Stimulated activated CD8-positive, alpha-beta memory T cell treated with anti-CD3 and anti-CD28 coated beads, Interleukin-15, amount 100 ng/mL, for 48 hours (primary cell): ENCODE measurements around the gene INPP5F.

Experiments used
- DNase-seq, 2 donors: peaks; one replicate each; pipeline ENCODE4 v3.0.0-alpha.2; 2020; ENCODE audit warnings: low read depth in 2 of 2

The INPP5F gene, protein sequence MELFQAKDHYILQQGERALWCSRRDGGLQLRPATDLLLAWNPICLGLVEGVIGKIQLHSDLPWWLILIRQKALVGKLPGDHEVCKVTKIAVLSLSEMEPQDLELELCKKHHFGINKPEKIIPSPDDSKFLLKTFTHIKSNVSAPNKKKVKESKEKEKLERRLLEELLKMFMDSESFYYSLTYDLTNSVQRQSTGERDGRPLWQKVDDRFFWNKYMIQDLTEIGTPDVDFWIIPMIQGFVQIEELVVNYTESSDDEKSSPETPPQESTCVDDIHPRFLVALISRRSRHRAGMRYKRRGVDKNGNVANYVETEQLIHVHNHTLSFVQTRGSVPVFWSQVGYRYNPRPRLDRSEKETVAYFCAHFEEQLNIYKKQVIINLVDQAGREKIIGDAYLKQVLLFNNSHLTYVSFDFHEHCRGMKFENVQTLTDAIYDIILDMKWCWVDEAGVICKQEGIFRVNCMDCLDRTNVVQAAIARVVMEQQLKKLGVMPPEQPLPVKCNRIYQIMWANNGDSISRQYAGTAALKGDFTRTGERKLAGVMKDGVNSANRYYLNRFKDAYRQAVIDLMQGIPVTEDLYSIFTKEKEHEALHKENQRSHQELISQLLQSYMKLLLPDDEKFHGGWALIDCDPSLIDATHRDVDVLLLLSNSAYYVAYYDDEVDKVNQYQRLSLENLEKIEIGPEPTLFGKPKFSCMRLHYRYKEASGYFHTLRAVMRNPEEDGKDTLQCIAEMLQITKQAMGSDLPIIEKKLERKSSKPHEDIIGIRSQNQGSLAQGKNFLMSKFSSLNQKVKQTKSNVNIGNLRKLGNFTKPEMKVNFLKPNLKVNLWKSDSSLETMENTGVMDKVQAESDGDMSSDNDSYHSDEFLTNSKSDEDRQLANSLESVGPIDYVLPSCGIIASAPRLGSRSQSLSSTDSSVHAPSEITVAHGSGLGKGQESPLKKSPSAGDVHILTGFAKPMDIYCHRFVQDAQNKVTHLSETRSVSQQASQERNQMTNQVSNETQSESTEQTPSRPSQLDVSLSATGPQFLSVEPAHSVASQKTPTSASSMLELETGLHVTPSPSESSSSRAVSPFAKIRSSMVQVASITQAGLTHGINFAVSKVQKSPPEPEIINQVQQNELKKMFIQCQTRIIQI

GRCh38 chr10:119725828-119726675, at the start of gene INPP5F:
Gene INPP5F (plus strand): TSS chr10:119726050. CDS start chr10:119726263, 213 bp downstream.
- DNase-seq = peak; percentile 98 to 99

GRCh38 chr10:119677126-119677525, 48.7 kb upstream of the INPP5F start:
- no peak for DNase-seq

DNA sequence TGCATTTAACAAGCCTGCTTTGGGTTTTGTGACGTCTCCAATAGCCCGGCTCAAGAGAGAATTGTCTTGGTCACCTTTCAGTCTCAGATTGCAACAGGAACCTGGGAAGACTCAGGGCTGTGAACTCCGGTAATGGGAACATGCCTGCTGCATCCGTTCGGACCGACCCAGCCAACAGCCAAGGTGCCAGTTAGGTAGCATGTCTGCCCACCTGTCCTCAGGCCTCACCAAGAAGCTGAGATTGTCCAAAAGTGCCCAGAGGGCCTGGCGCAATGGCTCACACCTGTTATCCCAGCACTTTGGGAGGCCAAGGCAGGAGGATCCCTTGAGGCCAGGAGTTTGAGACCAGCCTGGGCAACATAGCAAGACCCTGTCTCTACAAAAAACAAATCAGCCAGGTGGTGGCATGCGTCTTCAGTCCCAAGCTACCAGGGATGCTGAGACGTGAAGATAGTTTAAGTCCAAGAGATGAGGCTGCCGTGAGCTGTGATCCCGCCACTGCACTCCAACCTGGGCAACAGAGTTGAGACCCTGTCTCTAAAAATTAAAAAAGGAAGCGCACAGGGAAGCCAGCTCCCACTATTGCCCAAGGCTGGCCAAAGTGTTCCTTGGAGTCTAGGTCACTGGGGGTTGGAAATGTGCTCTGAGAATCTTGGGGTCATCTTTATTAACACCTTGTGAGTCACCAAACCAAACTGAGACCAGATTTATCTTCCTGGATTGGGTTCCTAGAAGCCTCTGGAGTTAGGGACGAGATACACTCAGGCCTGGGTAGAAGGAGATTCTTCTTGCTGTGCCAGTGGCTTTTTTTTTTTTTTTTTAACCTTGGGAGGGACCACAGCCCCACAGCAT, 47.7 kb upstream of the INPP5F start:
- DNase-seq = no peak

- DNase-seq = no peak
Measured at GRCh38 chr10:119679480-119679829, 46.4 kb upstream of the INPP5F start.

GRCh38 chr10:119680050-119680449, 45.8 kb upstream of the INPP5F start:
- DNase-seq = no peak

- DNase-seq = no peak
Measured at GRCh38 chr10:119680650-119681081, 45.2 kb upstream of the INPP5F start.

- DNase-seq = peak; percentile 74
Measured at GRCh38 chr10:119686465-119687191, 39.2 kb upstream of the INPP5F start.

GRCh38 chr10:119687192-119688032, 38.4 kb upstream of the INPP5F start:
- DNase-seq = no peak

DNA sequence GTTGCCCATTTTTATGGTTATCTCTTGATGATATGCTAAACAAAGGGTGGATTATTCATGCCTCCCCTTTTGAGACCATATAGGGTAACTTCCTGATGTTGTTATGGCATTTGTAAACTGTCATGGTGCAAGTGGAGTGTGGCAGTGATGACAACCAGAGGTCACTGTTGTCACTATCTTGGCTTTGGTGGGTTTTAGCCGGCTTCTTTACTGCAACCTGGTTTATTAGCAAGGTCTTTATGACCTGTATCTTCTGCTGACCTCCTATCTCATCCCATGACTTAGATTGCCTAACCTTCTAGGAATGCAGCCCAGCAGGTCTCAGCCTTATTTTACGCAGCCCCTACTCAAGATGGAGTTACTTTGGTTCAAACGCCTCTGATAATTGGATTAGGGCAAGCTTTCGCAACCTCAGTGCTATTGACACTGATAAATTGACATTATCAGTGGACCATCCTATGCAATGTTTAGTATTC, 37.8 kb upstream of the INPP5F start:
- no peak for DNase-seq

GRCh38 chr10:119689016-119689580, 36.8 kb upstream of the INPP5F start:
- no peak for DNase-seq

DNA sequence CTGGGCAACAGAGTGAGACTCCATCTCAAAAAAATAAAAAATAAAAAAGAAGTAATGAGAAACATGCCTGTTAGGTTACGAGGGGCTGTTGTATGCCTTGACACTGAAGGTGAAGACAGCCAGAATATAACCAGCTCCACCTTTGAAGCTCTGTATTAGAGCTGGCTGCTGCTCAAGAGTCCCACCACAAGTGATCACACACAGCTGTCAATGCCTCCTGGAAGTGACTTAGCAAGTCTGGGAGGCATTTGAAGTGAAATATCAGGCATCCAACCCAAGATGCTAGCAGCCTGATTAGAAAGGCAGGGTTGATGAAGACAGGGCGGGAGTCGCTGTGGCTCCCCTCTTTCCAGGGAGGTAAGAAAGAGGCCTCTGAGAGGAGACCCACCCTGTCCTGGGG, 34.1 kb upstream of the INPP5F start:
- DNase-seq = no peak

DNA sequence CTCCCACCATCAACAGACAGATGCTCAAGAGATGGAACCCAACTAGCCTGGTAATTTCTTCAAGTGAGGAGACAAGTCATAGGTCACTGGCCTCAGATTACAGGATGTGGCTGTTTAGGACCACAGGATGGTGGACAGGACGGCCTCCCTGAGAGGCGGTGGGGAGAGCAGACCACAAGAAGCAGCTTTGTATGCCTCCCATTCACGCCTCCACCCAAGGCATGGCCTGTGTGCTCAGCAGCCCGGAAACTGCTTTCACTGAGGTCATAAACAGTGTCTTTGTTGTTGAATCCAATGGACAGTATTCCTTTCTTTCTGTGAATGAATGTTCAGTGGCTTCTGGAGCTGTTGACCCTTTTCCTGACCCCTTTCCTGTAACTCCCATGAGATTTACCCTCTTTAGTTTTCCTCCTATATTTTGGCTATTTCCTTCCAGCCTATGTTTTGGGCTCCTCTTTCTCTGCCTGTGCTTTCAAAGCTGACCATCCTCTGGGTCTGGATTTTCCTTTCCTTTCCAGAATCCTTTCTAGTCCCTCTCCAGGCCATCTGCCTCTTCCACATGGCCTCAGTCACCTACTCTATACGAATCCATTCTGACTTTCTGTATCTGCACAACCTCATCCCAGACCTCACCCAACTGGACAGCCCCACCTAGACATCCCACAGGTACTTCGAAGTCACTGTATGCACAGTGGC, 32.4 kb upstream of the INPP5F start:
- DNase-seq = no peak

- no peak for DNase-seq
Measured at GRCh38 chr10:119694608-119695007, 31.2 kb upstream of the INPP5F start.

DNA sequence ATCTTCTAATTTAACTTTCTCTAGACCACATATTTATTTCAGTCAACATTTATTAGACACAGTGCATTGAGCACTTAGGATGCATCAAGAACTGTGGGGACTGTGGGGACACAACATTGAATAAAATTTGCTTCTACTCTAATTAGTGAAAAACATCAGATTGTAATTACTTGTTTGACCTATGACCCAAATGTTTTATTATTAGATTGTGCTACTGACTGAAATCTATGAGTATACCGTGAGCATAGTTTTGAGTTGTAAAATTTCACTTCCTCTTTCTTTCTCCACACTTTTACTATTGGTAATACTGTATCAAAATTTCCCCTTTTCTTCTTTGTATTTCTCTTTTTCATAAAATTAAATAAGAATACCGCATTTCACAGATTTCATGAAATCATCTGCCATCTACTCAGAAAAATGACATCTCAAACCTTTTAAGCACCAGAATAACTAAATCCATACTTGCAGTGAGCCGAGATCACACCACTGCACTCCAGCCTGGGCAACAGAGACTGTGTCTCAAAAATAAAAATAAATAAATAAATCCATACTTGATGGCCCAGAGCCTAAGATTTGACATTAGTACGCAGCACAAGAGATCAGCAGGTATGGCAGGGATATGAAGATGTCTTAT, 25.4 kb upstream of the INPP5F start:
- DNase-seq = no peak

DNA sequence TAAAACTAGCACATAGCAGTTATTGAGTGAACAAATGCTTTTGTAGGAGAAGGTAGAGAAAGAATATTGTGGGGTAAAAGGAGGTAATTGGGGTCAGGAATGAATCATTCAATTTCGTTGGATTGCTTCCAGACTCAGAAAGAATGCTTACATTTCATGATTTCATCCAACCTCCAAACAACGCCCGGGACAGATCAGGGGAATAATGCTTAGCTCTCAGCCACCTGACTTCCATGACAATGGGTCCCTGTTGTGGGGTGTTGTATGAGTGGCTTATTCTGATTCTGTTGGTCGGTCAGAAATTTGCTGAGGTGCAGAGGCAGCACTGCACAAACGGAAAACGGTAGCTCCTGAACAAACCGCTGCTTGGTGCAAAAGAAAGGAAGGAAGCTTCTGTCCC, 24.0 kb upstream of the INPP5F start:
- DNase-seq = no peak

DNA sequence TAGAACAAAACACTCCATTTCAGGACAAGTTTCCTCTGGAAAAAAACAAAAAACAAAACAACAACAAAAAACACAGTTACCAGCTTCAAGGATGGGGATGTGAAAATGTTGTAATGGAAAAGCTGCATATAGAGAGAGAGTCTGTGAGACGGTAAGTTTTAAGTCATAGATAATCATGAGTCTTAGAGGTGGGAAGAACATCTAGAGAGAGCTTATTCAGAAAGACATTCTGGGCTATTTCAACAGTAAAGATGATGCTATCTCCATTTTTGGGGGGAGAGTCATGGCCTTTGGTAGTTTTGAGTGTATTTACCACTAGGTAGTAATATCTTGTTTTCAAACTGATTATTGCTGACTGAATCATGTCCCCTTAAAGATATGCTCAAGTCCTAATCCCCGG, 23.3 kb upstream of the INPP5F start:
- DNase-seq = no peak

GRCh38 chr10:119703903-119704508, 21.8 kb upstream of the INPP5F start:
- no peak for DNase-seq
